Measurements from ENCODE around the gene CRYGB. TPM values are rescaled to one million over a fixed set of nuclear protein-coding genes. Genes with fewer than 3 reads are reported as not detected.
A peak's percentile ranks its signal among the peaks of the same experiment; 100 is the strongest.
"Not testable (repeated sequence)": the region's sequence is repeated elsewhere in the genome, so short reads cannot be mapped to it uniquely, and the experiment has no call there.

The CRYGB gene
- total and polyA plus RNA-seq, 2 experiments from 2014 or later, result not detected

GRCh38 chr2:208122248-208122647 is 23.7 kb downstream of the CRYGB start:
- Histone ChIP-seq H3K4me2 (ENCODE audit: unreplicated experiment) (no peak overlapping the region), H3K4me3 (no peak overlapping the region), H3K27me3 (replicated peaks; ENCODE audit: insufficient read depth) (peaks cover 43% of the 10 kb centered on the region), H3K9me2 (ENCODE audit: insufficient read depth) (no peaks in the 10 kb centered on the region), H3F3A (ENCODE audit: insufficient read depth) (no peaks in the 10 kb centered on the region), H2AFZ (no peak overlapping the region), H3K9ac (no peak overlapping the region), H3K36me3 (ENCODE audit: low read depth) (no peaks in the 10 kb centered on the region), H3K27ac (no peak overlapping the region), H3K79me2 (ENCODE audit: insufficient read depth) (no peaks in the 10 kb centered on the region), H3K4me1 (ENCODE audit: insufficient read depth) (no peaks in the 10 kb centered on the region), H3K9me3 (ENCODE audit: low read depth) (no peaks in the 10 kb centered on the region), H4K20me1 (ENCODE audit: insufficient read depth) (no peaks in the 10 kb centered on the region)
- no peak for DNase-seq
- in situ Hi-C loops (cut with MboI), result no loop called here
- no peak for TF ChIP-seq EZH2phosphoT487 (IDR thresholded peaks at IDR 0.05; ENCODE audit: insufficient read depth, low read depth)
- 64 to 82% methylated on average over 1 of the region's 1 CpG for WGBS, 2 experiments (ENCODE audit: low coverage in 1 of 2, low lambda C conversion rate in 2 of 2, missing lambda C conversion rate in 2 of 2)

GRCh38 chr2:208118918-208119317 is 27.0 kb downstream of the CRYGB start:
- Histone ChIP-seq H3K27ac (no peak overlapping the region), H4K20me1 (ENCODE audit: insufficient read depth) (no peaks in the 10 kb centered on the region), H3K27me3 (replicated peaks; ENCODE audit: insufficient read depth) (peaks cover 32% of the 10 kb centered on the region), H3K9me2 (ENCODE audit: insufficient read depth) (no peaks in the 10 kb centered on the region), H3K4me3 (no peak overlapping the region), H3K4me1 (ENCODE audit: insufficient read depth) (no peaks in the 10 kb centered on the region), H3F3A (ENCODE audit: insufficient read depth) (no peaks in the 10 kb centered on the region), H3K79me2 (ENCODE audit: insufficient read depth) (no peaks in the 10 kb centered on the region), H2AFZ (no peak overlapping the region), H3K9me3 (ENCODE audit: low read depth) (no peaks in the 10 kb centered on the region), H3K4me2 (ENCODE audit: unreplicated experiment) (no peak overlapping the region), H3K36me3 (ENCODE audit: low read depth) (no peaks in the 10 kb centered on the region), H3K9ac (no peak overlapping the region)
- 43 to 70% methylated on average over 3 of the region's 3 CpGs for WGBS, 2 experiments (ENCODE audit: low coverage in 1 of 2, low lambda C conversion rate in 2 of 2, missing lambda C conversion rate in 2 of 2)
- in situ Hi-C loops (cut with MboI), result no loop called here
- DNase-seq, result no peak
- TF ChIP-seq EZH2 (IDR thresholded peaks at IDR 0.05; ENCODE audit: insufficient read depth, poor library complexity, severe bottlenecking), result no peak
- TF ChIP-seq EZH2phosphoT487 (IDR thresholded peaks at IDR 0.05; ENCODE audit: insufficient read depth, low read depth), result no peak

- 58 to 60% methylated on average over 11 of the region's 11 CpGs for WGBS, 2 experiments (ENCODE audit: low coverage in 1 of 2, low lambda C conversion rate in 2 of 2, missing lambda C conversion rate in 2 of 2)
- H4K20me1 ChIP-seq (ENCODE audit: insufficient read depth); H3F3A ChIP-seq (ENCODE audit: insufficient read depth); H3K9me2 ChIP-seq (ENCODE audit: insufficient read depth); H3K79me2 ChIP-seq (ENCODE audit: insufficient read depth); H3K4me3 ChIP-seq; H3K4me1 ChIP-seq (ENCODE audit: insufficient read depth); DNase-seq; in situ Hi-C loops (cut with MboI); H3K9me3 ChIP-seq (ENCODE audit: low read depth); H3K4me2 ChIP-seq (ENCODE audit: unreplicated experiment); H2AFZ ChIP-seq; H3K36me3 ChIP-seq (ENCODE audit: low read depth); H3K9ac ChIP-seq; H3K27ac ChIP-seq: not testable (repeated sequence)
- peaks cover 40% of the 10 kb centered on the region for H3K27me3 ChIP-seq (replicated peaks; ENCODE audit: insufficient read depth)
Measured at GRCh38 chr2:208117390-208117789, 28.6 kb downstream of the CRYGB start.

- 33 to 34% methylated on average over 7 of the region's 7 CpGs for WGBS, 2 experiments (ENCODE audit: low coverage in 1 of 2, low lambda C conversion rate in 2 of 2, missing lambda C conversion rate in 2 of 2)
Measured at GRCh38 chr2:208112969-208113368, 33.0 kb downstream of the CRYGB start.

GRCh38 chr2:208112273-208112745 is 33.6 kb downstream of the CRYGB start:
- H4K20me1 ChIP-seq (ENCODE audit: insufficient read depth); in situ Hi-C loops (cut with MboI); H3F3A ChIP-seq (ENCODE audit: insufficient read depth); H3K27ac ChIP-seq; H3K4me3 ChIP-seq; H3K4me1 ChIP-seq (ENCODE audit: insufficient read depth); H3K9me2 ChIP-seq (ENCODE audit: insufficient read depth); DNase-seq; H3K9ac ChIP-seq; H3K36me3 ChIP-seq (ENCODE audit: low read depth); H3K9me3 ChIP-seq (ENCODE audit: low read depth); H2AFZ ChIP-seq; H3K4me2 ChIP-seq (ENCODE audit: unreplicated experiment); H3K79me2 ChIP-seq (ENCODE audit: insufficient read depth): not testable (repeated sequence)
- H3K27me3 ChIP-seq (replicated peaks; ENCODE audit: insufficient read depth), result peaks cover 33% of the 10 kb centered on the region
- WGBS, 2 experiments (ENCODE audit: low coverage in 1 of 2, low lambda C conversion rate in 2 of 2, missing lambda C conversion rate in 2 of 2), result 5 to 7% methylated on average over 11 to 35 of the region's 36 CpGs

More at GRCh38 chr2:208112969-208113368, 33.0 kb downstream of the CRYGB start:
- H2AFZ ChIP-seq, result no peak overlapping the region
- no peaks in the 10 kb centered on the region for H3F3A ChIP-seq (ENCODE audit: insufficient read depth)
- no peak overlapping the region for H3K9ac ChIP-seq
- no peak for DNase-seq
- no peaks in the 10 kb centered on the region for H3K79me2 ChIP-seq (ENCODE audit: insufficient read depth)
- H3K9me3 ChIP-seq (ENCODE audit: low read depth), result no peaks in the 10 kb centered on the region
- H4K20me1 ChIP-seq (ENCODE audit: insufficient read depth), result no peaks in the 10 kb centered on the region
- in situ Hi-C loops (cut with MboI), result no loop called here
- H3K27me3 ChIP-seq (replicated peaks; ENCODE audit: insufficient read depth), result peaks cover 33% of the 10 kb centered on the region
- H3K4me1 ChIP-seq (ENCODE audit: insufficient read depth), result no peaks in the 10 kb centered on the region
- H3K9me2 ChIP-seq (ENCODE audit: insufficient read depth), result no peaks in the 10 kb centered on the region
- H3K27ac ChIP-seq, result no peak overlapping the region
- no peak overlapping the region for H3K4me2 ChIP-seq (ENCODE audit: unreplicated experiment)
- TF ChIP-seq EZH2phosphoT487 (IDR thresholded peaks at IDR 0.05; ENCODE audit: insufficient read depth, low read depth) (no peak), EZH2 (IDR thresholded peaks at IDR 0.05; ENCODE audit: insufficient read depth, poor library complexity, severe bottlenecking) (peak; percentile 14)
- H3K36me3 ChIP-seq (ENCODE audit: low read depth), result no peaks in the 10 kb centered on the region
- no peak overlapping the region for H3K4me3 ChIP-seq
